Body of pancreas (tissue), 4 donors: ENCODE data around the gene ACACA. TPM values are rescaled to one million over a fixed set of nuclear protein-coding genes. Genes with fewer than 3 reads are reported as not detected.

Source experiments
- ATAC-seq: fragments of 150-250 bp; one replicate; pipeline ENCODE4 v1.9.1; 2016
- DNase-seq, 4 donors: peaks; one replicate each; pipeline ENCODE4 v3.0.0-alpha.2; 2019
- H3K27ac ChIP-seq, 4 donors: fragments of 200-600 bp; sonication (generic); 1 replicate in 3 of 4; 2 replicates in 1 of 4; pipeline versions ENCODE4 v1.5.1 to v1.6.1; 2016 to 2019; ENCODE audit warnings: mild to moderate bottlenecking in 1 of 4, mixed read lengths in 1 of 4, moderate library complexity in 1 of 4
- H3K27me3 ChIP-seq, 2 donors: fragments of 200-600 bp; sonication (generic); one replicate each; pipeline ENCODE4 v1.6.0; 2016; ENCODE audit warnings: mild to moderate bottlenecking in 1 of 2
- H3K36me3 ChIP-seq, 2 donors: fragments of 200-600 bp; sonication (generic); replicated peaks in 1 of 2; 2 replicates each; pipeline ENCODE4 v1.5.1; 2016; ENCODE audit warnings: low read depth in 2 of 2; ENCODE audit not compliant: insufficient read depth in 1 of 2
- H3K4me1 ChIP-seq: fragments of 200-600 bp; sonication (generic); one replicate; pipeline ENCODE4 v1.6.0; 2016
- H3K4me3 ChIP-seq, 2 donors: fragments of 200-600 bp; sonication (generic); 1 replicate in 1 of 2; 2 replicates in 1 of 2; pipeline ENCODE4 v1.5.1; 2016 to 2019
- H3K9me3 ChIP-seq, 3 donors: fragments of 200-600 bp; sonication (generic); 1 replicate in 2 of 3; 2 replicates in 1 of 3; pipeline ENCODE4 v1.5.1; 2016
- CTCF ChIP-seq, 7 experiments: fragments of 450-650 bp in 4 of 7; fragments of 200-600 bp in 3 of 7; sonication (generic) in 3 of 7; IDR thresholded peaks; one replicate each; pipeline ENCODE4 v1.5.1; 2016 to 2019; ENCODE audit warnings: antibody characterized with exemption in 7 of 7
- POLR2A ChIP-seq, 3 donors: fragments of 450-650 bp; IDR thresholded peaks; one replicate each; pipeline ENCODE4 v1.6.1; 2016; ENCODE audit warnings: antibody characterized with exemption in 3 of 3, mild to moderate bottlenecking in 2 of 3
- WGBS, 2 donors: methylation state at CpG; one replicate each; pipeline ENCODE4 v1.1.5; 2017; 5-methylcytosine and 5-hydroxymethylcytosine counted together
- intact Hi-C: fragments of 100-400 bp; cut with DNase I; formaldehyde crosslinking; loops from one replicate; pipeline ENCODE4 v1.15.1; 2023
- total RNA-seq, 2 donors: library from RNA; depleted of rRNA; stranded (reverse); fragments of >200 nt; gene quantifications; one replicate each; pipeline ENCODE4 v1.1.0, GENCODE V29; 2016

The ACACA gene
- total RNA-seq, 2 donors from 2014 or later = 9.1 to 49.1 TPM

GRCh38 chr17:37188157-37188556 lies 218.5 kb downstream of the ACACA start:
- DNase-seq (no peak), ATAC-seq (no peak)
- no peak for TF ChIP-seq POLR2A (IDR thresholded peaks at IDR 0.05)
- no peak for TF ChIP-seq CTCF (IDR thresholded peaks at IDR 0.05)
- Histone ChIP-seq H3K4me3 (no peak overlapping the region), H3K4me1 (no peaks in the 10 kb centered on the region), H3K9me3 (no peaks in the 10 kb centered on the region), H3K27me3 (no peaks in the 10 kb centered on the region), H3K27ac (no peak overlapping the region), H3K36me3 (peaks cover 0 to 2% of the 10 kb centered on the region in 2 donors)
- WGBS, 2 donors = 93 to 95% methylated on average over 11 of the region's 11 CpGs
- intact Hi-C loops = no loop called here

GRCh38 chr17:37187262-37187661 lies 219.4 kb downstream of the ACACA start:
- TF ChIP-seq CTCF (IDR thresholded peaks at IDR 0.05) (no peak), POLR2A (IDR thresholded peaks at IDR 0.05) (no peak)
- Histone ChIP-seq H3K4me3 (no peak overlapping the region), H3K9me3 (no peaks in the 10 kb centered on the region), H3K4me1 (no peaks in the 10 kb centered on the region), H3K27ac (no peak overlapping the region), H3K36me3 (peaks cover 0 to 2% of the 10 kb centered on the region in 2 donors), H3K27me3 (no peaks in the 10 kb centered on the region)
- WGBS, 2 donors = 81 to 88% methylated on average over 3 of the region's 3 CpGs
- no peak for DNase-seq
- intact Hi-C loops = no loop called here
- ATAC-seq = no peak

GRCh38 chr17:37182786-37183465 lies 223.7 kb downstream of the ACACA start:
- TF ChIP-seq CTCF (IDR thresholded peaks at IDR 0.05) (no peak), POLR2A (IDR thresholded peaks at IDR 0.05) (no peak)
- H3K4me1 ChIP-seq = no peaks in the 10 kb centered on the region
- no peak for DNase-seq
- ATAC-seq = no peak
- H3K36me3 ChIP-seq = peaks cover 0 to 3% of the 10 kb centered on the region in 2 donors
- 83 to 84% methylated on average over 6 of the region's 6 CpGs for WGBS, 2 donors
- H3K4me3 ChIP-seq = no peak overlapping the region
- intact Hi-C loops = no loop called here
- no peaks in the 10 kb centered on the region for H3K27me3 ChIP-seq
- H3K27ac ChIP-seq = no peak overlapping the region
- no peaks in the 10 kb centered on the region for H3K9me3 ChIP-seq

GRCh38 chr17:37180376-37180775 lies 226.3 kb downstream of the ACACA start:
- intact Hi-C loops = no loop called here
- H3K9me3 ChIP-seq = no peaks in the 10 kb centered on the region
- 91 to 92% methylated on average over 1 of the region's 1 CpG for WGBS, 2 donors
- no peak for DNase-seq
- peaks cover 0 to 3% of the 10 kb centered on the region in 2 donors for H3K36me3 ChIP-seq
- no peaks in the 10 kb centered on the region for H3K4me1 ChIP-seq
- H3K4me3 ChIP-seq = no peak overlapping the region
- TF ChIP-seq POLR2A (IDR thresholded peaks at IDR 0.05) = no peak
- no peak overlapping the region for H3K27ac ChIP-seq
- no peak for ATAC-seq
- H3K27me3 ChIP-seq = no peaks in the 10 kb centered on the region

- no peaks in the 10 kb centered on the region for H3K27me3 ChIP-seq
Measured at GRCh38 chr17:37179893-37180292, 226.7 kb downstream of the ACACA start.

More at GRCh38 chr17:37179893-37180292, 226.7 kb downstream of the ACACA start:
- DNase-seq (no peak), ATAC-seq (no peak)
- Histone ChIP-seq H3K36me3 (peaks cover 0 to 3% of the 10 kb centered on the region in 2 donors), H3K4me3 (no peak overlapping the region), H3K27ac (no peak overlapping the region), H3K9me3 (no peaks in the 10 kb centered on the region), H3K4me1 (no peaks in the 10 kb centered on the region)
- intact Hi-C loops = no loop called here
- WGBS, 2 donors = 97 to 98% methylated on average over 1 of the region's 1 CpG
- TF ChIP-seq POLR2A (IDR thresholded peaks at IDR 0.05) (no peak), CTCF (IDR thresholded peaks at IDR 0.05) (no peak)
